Myocyte (in vitro differentiated cells): ENCODE results near the gene SMURF2. TPM values are rescaled to one million over a fixed set of nuclear protein-coding genes. Genes with fewer than 3 reads are reported as not detected.

ENCODE experiments used
- DNase-seq: peaks from one replicate; pipeline ENCODE4 v3.0.0-alpha.2; 2012; ENCODE audit warnings: low read depth
- total RNA-seq: library from RNA; depleted of rRNA; stranded (reverse); fragments of >200 nt; gene quantifications from 2 replicates; pipeline ENCODE4 v1.2.3, GENCODE V29; 2014

SMURF2 gene
- total RNA-seq, 1 donor from 2014 or later: 36.2 TPM

- DNase-seq: no peak
Measured at GRCh38 chr17:64540118-64540776, 121.9 kb downstream of the SMURF2 start.

GRCh38 chr17:64538508-64539130 lies 123.5 kb downstream of the SMURF2 start:
- DNase-seq: no peak

GRCh38 chr17:64537488-64537887 lies 124.6 kb downstream of the SMURF2 start:
- peak; percentile 5 for DNase-seq

GRCh38 chr17:64536913-64537312 lies 125.2 kb downstream of the SMURF2 start:
- no peak for DNase-seq

- no peak for DNase-seq
Measured at GRCh38 chr17:64535357-64535756, 126.8 kb downstream of the SMURF2 start.

- peak; percentile 9 for DNase-seq
Measured at GRCh38 chr17:64534187-64534586, 127.9 kb downstream of the SMURF2 start.

- DNase-seq: no peak
Measured at GRCh38 chr17:64533784-64534183, 128.3 kb downstream of the SMURF2 start.

GRCh38 chr17:64532409-64532808 lies 129.7 kb downstream of the SMURF2 start:
- no peak for DNase-seq

- DNase-seq: peak; percentile 58
Measured at GRCh38 chr17:64531955-64532371, 130.1 kb downstream of the SMURF2 start.

- DNase-seq: no peak
Measured at GRCh38 chr17:64529221-64529620, 132.9 kb downstream of the SMURF2 start.

- DNase-seq: no peak
Measured at GRCh38 chr17:64527914-64528313, 134.2 kb downstream of the SMURF2 start.

- DNase-seq: no peak
Measured at GRCh38 chr17:64520359-64520758, 141.7 kb downstream of the SMURF2 start.

GRCh38 chr17:64519601-64520000 lies 142.5 kb downstream of the SMURF2 start:
- no peak for DNase-seq

GRCh38 chr17:64515829-64516228 lies 146.3 kb downstream of the SMURF2 start:
- DNase-seq: no peak

- DNase-seq: no peak
Measured at GRCh38 chr17:64515419-64515818, 146.7 kb downstream of the SMURF2 start.

GRCh38 chr17:64509179-64509578 lies 152.9 kb downstream of the SMURF2 start:
- no peak for DNase-seq

- DNase-seq: no peak
Measured at GRCh38 chr17:64508683-64509082, 153.4 kb downstream of the SMURF2 start.

GRCh38 chr17:64507413-64507782 lies 154.7 kb downstream of the SMURF2 start:
- peak; percentile 86 for DNase-seq

GRCh38 chr17:64506576-64507412 lies 155.3 kb downstream of the SMURF2 start, which contains the start of gene CEP95:
Gene CEP95, plus strand, starts transcription at chr17:64506977. Its CDS starts 121 bp downstream, at chr17:64507098.
- peak; percentile 98 for DNase-seq

- DNase-seq: peak; percentile 96
Measured at GRCh38 chr17:64506201-64506575, 155.9 kb downstream of the SMURF2 start, which contains the start of gene DDX5. Gene DDX5, minus strand, starts transcription at chr17:64506289. Its CDS starts 170 bp downstream, at chr17:64506119.

GRCh38 chr17:64505340-64506200 lies 156.5 kb downstream of the SMURF2 start:
- DNase-seq: peak; percentile 92
